Measurements from ENCODE around the gene UROD. TPM values are rescaled to one million over a fixed set of nuclear protein-coding genes. Genes with fewer than 3 reads are reported as not detected.
"Not testable (repeated sequence)": the region's sequence is repeated elsewhere in the genome, so short reads cannot be mapped to it uniquely, and the experiment has no call there.

The UROD gene
- polyA plus RNA-seq, 6 donors from 2014 or later = 59.9 to 95.9 (median 77.4) TPM

- Mint-ChIP-seq H3K27me3 (no peaks in the 10 kb centered on the region), H3K9me3 (no peaks in the 10 kb centered on the region), H3K36me3 (no peaks in the 10 kb centered on the region), H3K4me1 (peaks cover 7 to 19% (median 14%) of the 10 kb centered on the region in 3 donors), H3K27ac (peak overlapping the region in 2 of 6 donors; percentile 15 to 80), H3K4me3 (no peak overlapping the region)
- ATAC-seq (ENCODE audit: low read depth in 2 of 2) (no peak), DNase-seq (no peak)
Measured at GRCh38 chr1:45035631-45036301, 23.7 kb downstream of the UROD start.

- ATAC-seq (ENCODE audit: low read depth in 2 of 2) (no peak), DNase-seq (no peak)
- H3K4me3 Mint-ChIP-seq = no peak overlapping the region
- H3K9me3 Mint-ChIP-seq = no peaks in the 10 kb centered on the region
- no peaks in the 10 kb centered on the region for H3K36me3 Mint-ChIP-seq
- H3K27me3 Mint-ChIP-seq = no peaks in the 10 kb centered on the region
- peaks cover 7 to 19% (median 14%) of the 10 kb centered on the region in 3 donors for H3K4me1 Mint-ChIP-seq
- H3K27ac Mint-ChIP-seq = no peak overlapping the region
Measured at GRCh38 chr1:45037456-45037855, 25.4 kb downstream of the UROD start.

- H3K4me1 Mint-ChIP-seq = peaks cover 4 to 13% (median 8%) of the 10 kb centered on the region in 3 donors
- H3K27ac Mint-ChIP-seq = no peak overlapping the region
- H3K27me3 Mint-ChIP-seq = no peaks in the 10 kb centered on the region
- H3K36me3 Mint-ChIP-seq = no peaks in the 10 kb centered on the region
- ATAC-seq (ENCODE audit: low read depth in 2 of 2) (no peak), DNase-seq (no peak)
- H3K9me3 Mint-ChIP-seq = no peaks in the 10 kb centered on the region
- H3K4me3 Mint-ChIP-seq = no peak overlapping the region
Measured at GRCh38 chr1:45038240-45038639, 26.2 kb downstream of the UROD start.

- DNase-seq (no peak), ATAC-seq (ENCODE audit: low read depth in 2 of 2) (no peak)
- Mint-ChIP-seq H3K9me3 (no peaks in the 10 kb centered on the region), H3K36me3 (no peaks in the 10 kb centered on the region), H3K27ac (no peak overlapping the region), H3K4me1 (peaks cover 0 to 7% (median 2%) of the 10 kb centered on the region in 3 donors), H3K27me3 (no peaks in the 10 kb centered on the region), H3K4me3 (no peak overlapping the region)
Measured at GRCh38 chr1:45038661-45039364, 26.8 kb downstream of the UROD start.

GRCh38 chr1:45040297-45040696 lies 28.2 kb downstream of the UROD start:
- Mint-ChIP-seq H3K27ac (no peak overlapping the region), H3K4me1 (no peaks in the 10 kb centered on the region)

GRCh38 chr1:45043094-45043493 lies 31.0 kb downstream of the UROD start:
- no peak for ATAC-seq (ENCODE audit: low read depth in 2 of 2)
- no peaks in the 10 kb centered on the region for H3K27me3 Mint-ChIP-seq
- H3K4me1 Mint-ChIP-seq = no peaks in the 10 kb centered on the region
- DNase-seq = no peak
- H3K9me3 Mint-ChIP-seq = no peaks in the 10 kb centered on the region
- no peaks in the 10 kb centered on the region for H3K36me3 Mint-ChIP-seq
- H3K4me3 Mint-ChIP-seq = no peak overlapping the region
- H3K27ac Mint-ChIP-seq = no peak overlapping the region

More at GRCh38 chr1:45040297-45040696, 28.2 kb downstream of the UROD start:
- Mint-ChIP-seq H3K36me3 (no peaks in the 10 kb centered on the region), H3K9me3 (no peaks in the 10 kb centered on the region), H3K27me3 (no peaks in the 10 kb centered on the region), H3K4me3 (peak overlapping the region in 1 of 8 donors; percentile 47)
- DNase-seq (no peak), ATAC-seq (ENCODE audit: low read depth in 2 of 2) (no peak)

- Mint-ChIP-seq H3K27me3 (no peaks in the 10 kb centered on the region), H3K9me3 (no peaks in the 10 kb centered on the region), H3K27ac (no peak overlapping the region), H3K4me3 (no peak overlapping the region), H3K4me1 (no peaks in the 10 kb centered on the region), H3K36me3 (no peaks in the 10 kb centered on the region)
- DNase-seq (no peak), ATAC-seq (ENCODE audit: low read depth in 2 of 2) (no peak)
Measured at GRCh38 chr1:45044916-45045315, 32.9 kb downstream of the UROD start.

GRCh38 chr1:45047032-45047431 lies 35.0 kb downstream of the UROD start:
- no peak for DNase-seq
- Mint-ChIP-seq H3K27ac (no peak overlapping the region), H3K9me3 (no peaks in the 10 kb centered on the region), H3K36me3 (no peaks in the 10 kb centered on the region), H3K4me1 (peaks cover 7 to 17% (median 7%) of the 10 kb centered on the region in 3 donors), H3K27me3 (no peaks in the 10 kb centered on the region), H3K4me3 (no peak overlapping the region)
- ATAC-seq (ENCODE audit: low read depth in 2 of 2) = no peak

- Mint-ChIP-seq H3K4me1 (peaks cover 14 to 38% (median 14%) of the 10 kb centered on the region in 3 donors), H3K27me3 (no peaks in the 10 kb centered on the region), H3K4me3 (peak overlapping the region; percentile 55 to 83 (median 71)), H3K9me3 (no peaks in the 10 kb centered on the region), H3K27ac (peak overlapping the region; percentile 65 to 93 (median 84)), H3K36me3 (no peaks in the 10 kb centered on the region)
- ATAC-seq (ENCODE audit: low read depth in 2 of 2) (no peak), DNase-seq (no peak)
Measured at GRCh38 chr1:45051005-45051772, 39.1 kb downstream of the UROD start.

- ATAC-seq (ENCODE audit: low read depth in 2 of 2) (no peak), DNase-seq (no peak)
- Mint-ChIP-seq H3K36me3 (no peaks in the 10 kb centered on the region), H3K4me1 (peaks cover 7 to 16% (median 7%) of the 10 kb centered on the region in 3 donors), H3K9me3 (no peaks in the 10 kb centered on the region), H3K27me3 (no peaks in the 10 kb centered on the region), H3K27ac (no peak overlapping the region), H3K4me3 (no peak overlapping the region)
Measured at GRCh38 chr1:45057542-45057941, 45.5 kb downstream of the UROD start.

GRCh38 chr1:45059829-45060228 lies 47.8 kb downstream of the UROD start:
- no peak for DNase-seq
- H3K36me3 Mint-ChIP-seq = no peaks in the 10 kb centered on the region
- H3K27me3 Mint-ChIP-seq = no peaks in the 10 kb centered on the region
- no peak for ATAC-seq (ENCODE audit: low read depth in 2 of 2)
- H3K4me3 Mint-ChIP-seq = no peak overlapping the region
- H3K9me3 Mint-ChIP-seq = no peaks in the 10 kb centered on the region
- H3K4me1 Mint-ChIP-seq = no peaks in the 10 kb centered on the region
- peak overlapping the region in 1 of 6 donors; percentile 54 for H3K27ac Mint-ChIP-seq

GRCh38 chr1:45062463-45062862 lies 50.4 kb downstream of the UROD start:
- not testable (repeated sequence) for H3K4me1 Mint-ChIP-seq, H3K27ac Mint-ChIP-seq

GRCh38 chr1:45065083-45065482 lies 53.0 kb downstream of the UROD start:
- no peak for ATAC-seq (ENCODE audit: low read depth in 2 of 2)
- peaks cover 0 to 6% (median 0%) of the 10 kb centered on the region in 3 donors for H3K27me3 Mint-ChIP-seq
- DNase-seq = no peak
- H3K27ac Mint-ChIP-seq = no peak overlapping the region
- H3K4me3 Mint-ChIP-seq = no peak overlapping the region
- H3K36me3 Mint-ChIP-seq = no peaks in the 10 kb centered on the region
- H3K4me1 Mint-ChIP-seq = no peaks in the 10 kb centered on the region
- peaks cover 0 to 4% (median 0%) of the 10 kb centered on the region in 7 donors for H3K9me3 Mint-ChIP-seq

More at GRCh38 chr1:45062463-45062862, 50.4 kb downstream of the UROD start:
- DNase-seq; H3K4me3 Mint-ChIP-seq; H3K36me3 Mint-ChIP-seq; ATAC-seq (ENCODE audit: low read depth in 2 of 2); H3K27me3 Mint-ChIP-seq; H3K9me3 Mint-ChIP-seq: not testable (repeated sequence)
